IMR-90 (cell line): ENCODE measurements around the gene MYO9B. TPM values are rescaled to one million over a fixed set of nuclear protein-coding genes. Genes with fewer than 3 reads are reported as not detected.

ENCODE experiments used
- ATAC-seq: fragments of 200-7000 bp; cut with Tn5 transposase; 2 replicates; pipeline ENCODE4 v1.9.1; 2020; ENCODE audit warnings: low read depth, mild to moderate bottlenecking, moderate library complexity
- BruUV-seq: library from RNA; stranded (reverse); fragments of 400-500 nt; replicated peaks from 2 replicates; lab custom pipeline; 2021; lab: Mats Ljungman, UMichigan
- CTCF ChIA-PET: fragments of 300-600 bp; formaldehyde crosslinking; extraction: SDS; loops from one replicate; lab custom pipeline; 2021; ENCODE audit warnings: antibody characterized with exemption; lab: Yijun Ruan, JAX
- POLR2A ChIA-PET: fragments of 300-600 bp; sonication (Branson Sonifier 250); formaldehyde crosslinking; loops from one replicate; lab custom pipeline; 2022; ENCODE audit warnings: antibody characterized with exemption; ENCODE audit not compliant: unreplicated experiment; lab: Charles Lee
- DNase-seq: peaks from one replicate; pipeline ENCODE4 v3.0.0; 2013
- H2AFZ ChIP-seq: replicated peaks from 2 replicates; pipeline ENCODE3; 2013; ENCODE audit warnings: low read length, mild to moderate bottlenecking; ENCODE audit not compliant: poor library complexity
- H2AK5ac ChIP-seq: 2 replicates; pipeline ENCODE4 v1.6.1; 2013; ENCODE audit warnings: low read depth, low read length, inconsistent platforms
- H2AK9ac ChIP-seq: replicated peaks from 2 replicates; pipeline ENCODE3; 2013; ENCODE audit warnings: mild to moderate bottlenecking, low read depth, low read length, moderate library complexity; ENCODE audit not compliant: poor library complexity
- H2BK120ac ChIP-seq: 2 replicates; pipeline ENCODE4 v1.6.1; 2013; ENCODE audit warnings: low read depth, low read length, inconsistent platforms
- H2BK15ac ChIP-seq: 3 replicates; pipeline ENCODE4 v1.6.1; 2013; ENCODE audit warnings: low read depth, low read length, inconsistent platforms
- H2BK20ac ChIP-seq: 2 replicates; pipeline ENCODE4 v1.6.1; 2013; ENCODE audit warnings: low read depth, mild to moderate bottlenecking, inconsistent platforms, low read length, moderate library complexity
- H2BK5ac ChIP-seq: 2 replicates; pipeline ENCODE4 v1.6.1; 2013; ENCODE audit warnings: mild to moderate bottlenecking, low read depth, low read length, inconsistent platforms; ENCODE audit not compliant: poor library complexity, severe bottlenecking
- H3K14ac ChIP-seq: replicated peaks from 2 replicates; pipeline ENCODE4 v1.6.1; 2013; ENCODE audit warnings: low read depth, low read length, inconsistent platforms
- H3K18ac ChIP-seq: 2 replicates; pipeline ENCODE4 v1.6.1; 2013; ENCODE audit warnings: low read depth, low read length, control low read depth
- H3K23ac ChIP-seq: 2 replicates; pipeline ENCODE4 v1.6.1; 2013; ENCODE audit warnings: low read depth, low read length, inconsistent platforms
- H3K27ac ChIP-seq: 2 replicates; pipeline ENCODE4 v1.5.1; 2013; ENCODE audit warnings: mild to moderate bottlenecking, control low read depth, low read length; ENCODE audit not compliant: insufficient read depth
- H3K27me3 ChIP-seq: 2 replicates; pipeline ENCODE4 v1.6.1; 2013; ENCODE audit warnings: low read length; ENCODE audit not compliant: control insufficient read depth, insufficient read depth
- H3K36me3 ChIP-seq: 2 replicates; pipeline ENCODE4 v1.6.1; 2013; ENCODE audit warnings: low read length, mixed read lengths; ENCODE audit not compliant: control insufficient read depth, insufficient read depth
- H3K4ac ChIP-seq: 2 replicates; pipeline ENCODE4 v1.6.1; 2013; ENCODE audit warnings: low read depth, low read length, inconsistent platforms
- H3K4me1 ChIP-seq: 2 replicates; pipeline ENCODE4 v1.6.1; 2013; ENCODE audit warnings: low read length, mixed read lengths; ENCODE audit not compliant: control insufficient read depth, insufficient read depth
- H3K4me2 ChIP-seq: 2 replicates; pipeline ENCODE4 v1.6.1; 2013; ENCODE audit warnings: low read depth, mild to moderate bottlenecking, control low read depth, low read length, moderate library complexity
- H3K4me3 ChIP-seq: 2 replicates; pipeline ENCODE4 v1.5.1; 2013; ENCODE audit warnings: low read depth, mild to moderate bottlenecking, control low read depth, low read length, moderate library complexity; ENCODE audit not compliant: insufficient read depth
- H3K56ac ChIP-seq: 2 replicates; pipeline ENCODE4 v1.6.1; 2013; ENCODE audit warnings: low read length, inconsistent platforms; ENCODE audit not compliant: insufficient read depth; ENCODE audit errors: extremely low read depth
- H3K79me1 ChIP-seq, 2 experiments: 2 replicates each; pipeline ENCODE4 v1.6.1; 2013; ENCODE audit warnings: low read length in 2 of 2, inconsistent platforms in 1 of 2, low read depth in 1 of 2
- H3K9ac ChIP-seq: 2 replicates; pipeline ENCODE4 v1.6.1; 2013; ENCODE audit warnings: low read depth, low read length, control low read depth
- H3K9me1 ChIP-seq: 2 replicates; pipeline ENCODE4 v1.6.1; 2013; ENCODE audit warnings: low read length, inconsistent platforms; ENCODE audit not compliant: insufficient read depth
- H3K9me3 ChIP-seq: 2 replicates; pipeline ENCODE4 v1.6.1; 2013; ENCODE audit warnings: low read length; ENCODE audit not compliant: control insufficient read depth, insufficient read depth
- H4K20me1 ChIP-seq: 2 replicates; pipeline ENCODE4 v1.6.1; 2013; ENCODE audit warnings: low read length, inconsistent platforms; ENCODE audit not compliant: insufficient read depth
- H4K5ac ChIP-seq: 2 replicates; pipeline ENCODE4 v1.6.1; 2013; ENCODE audit warnings: mild to moderate bottlenecking, low read depth, low read length, control low read depth
- H4K8ac ChIP-seq, 2 experiments: 2 replicates each; pipeline ENCODE4 v1.6.1; 2013; ENCODE audit warnings: low read depth in 2 of 2, low read length in 2 of 2, control low read depth in 1 of 2, inconsistent platforms in 1 of 2
- H4K91ac ChIP-seq: 2 replicates; pipeline ENCODE4 v1.6.1; 2013; ENCODE audit warnings: low read depth, low read length, inconsistent platforms; ENCODE audit not compliant: insufficient read depth
- BHLHE40 ChIP-seq: fragments of 150-350 bp; IDR thresholded peaks from 2 replicates; pipeline ENCODE4 v1.6.1; 2016; ENCODE audit warnings: mild to moderate bottlenecking, low read depth, low read length
- CEBPB ChIP-seq: IDR thresholded peaks from 2 replicates; pipeline ENCODE4 v1.6.1; 2012; ENCODE audit warnings: low read depth, low read length, improper control_type of control experiment
- CHD1 ChIP-seq: IDR thresholded peaks from 2 replicates; pipeline ENCODE4 v1.6.1; 2012; ENCODE audit warnings: low read depth, low read length, improper control_type of control experiment
- FOS ChIP-seq: fragments of 150-350 bp; IDR thresholded peaks from 2 replicates; pipeline ENCODE4 v1.6.1; 2016; ENCODE audit warnings: low read depth, low read length
- MAFK ChIP-seq: IDR thresholded peaks from 2 replicates; pipeline ENCODE4 v1.6.1; 2012; ENCODE audit warnings: low read depth, low read length, improper control_type of control experiment
- MAZ ChIP-seq: IDR thresholded peaks from 2 replicates; pipeline ENCODE4 v1.6.1; 2012; ENCODE audit warnings: low read depth, mild to moderate bottlenecking, low read length, improper control_type of control experiment, moderate library complexity, borderline replicate concordance
- MXI1 ChIP-seq: IDR thresholded peaks from 2 replicates; pipeline ENCODE4 v1.6.1; 2012; ENCODE audit warnings: low read depth, mild to moderate bottlenecking, low read length, moderate library complexity, borderline replicate concordance
- NFE2L2 ChIP-seq: fragments of 150-350 bp; IDR thresholded peaks from 2 replicates; pipeline ENCODE4 v1.6.1; 2016; ENCODE audit warnings: low read depth, mild to moderate bottlenecking, low read length
- POLR2A ChIP-seq: IDR thresholded peaks from 2 replicates; pipeline ENCODE4 v1.6.1; 2012; ENCODE audit warnings: mild to moderate bottlenecking, low read depth, low read length
- RAD21 ChIP-seq: IDR thresholded peaks from 2 replicates; pipeline ENCODE4 v1.6.1; 2012; ENCODE audit warnings: low read length, improper control_type of control experiment
- RCOR1 ChIP-seq: IDR thresholded peaks from 2 replicates; pipeline ENCODE4 v1.6.1; 2012; ENCODE audit warnings: mild to moderate bottlenecking, low read length, improper control_type of control experiment; ENCODE audit not compliant: insufficient replicate concordance
- RFX5 ChIP-seq: IDR thresholded peaks from 2 replicates; pipeline ENCODE4 v1.8.0; 2012; ENCODE audit warnings: low read depth, mild to moderate bottlenecking, low read length, moderate library complexity
- SMC3 ChIP-seq: fragments of 150-350 bp; IDR thresholded peaks from 2 replicates; pipeline ENCODE4 v1.6.1; 2016; ENCODE audit warnings: low read depth, mild to moderate bottlenecking, antibody characterized with exemption, low read length, moderate library complexity
- WGBS, 2 experiments: methylation state at CpG; one replicate each; pipeline versions ENCODE4 v1.1.5 to v1.1.7; 2013; ENCODE audit warnings: missing lambda C conversion rate in 2 of 2; ENCODE audit not compliant: insufficient read length in 1 of 2; ENCODE audit errors: extremely low coverage in 2 of 2; 5-methylcytosine and 5-hydroxymethylcytosine counted together
- dilution Hi-C: fragments of 300-500 bp; cut with HindIII; formaldehyde crosslinking; loops from one replicate; pipeline ENCODE4 v1.14.3; 2018; ENCODE audit warnings: low sequenced_read_pairs; ENCODE audit not compliant: unreplicated experiment
- in situ Hi-C: fragments of 300-500 bp; cut with MboI; formaldehyde crosslinking; loops from 3 replicates; pipeline ENCODE4 v1.14.3; 2019; ENCODE audit warnings: low sequenced_read_pairs, inconsistent platforms, mixed read lengths
- intact Hi-C: fragments of 100-400 bp; cut with micrococcal nuclease; formaldehyde crosslinking; loops from 2 replicates; pipeline ENCODE4 v1.10.0; 2022
- polyA plus RNA-seq, 3 experiments: library from polyadenylated mRNA; depleted of rRNA; stranded (reverse); fragments of >200 nt; gene quantifications; 2 replicates each; pipeline ENCODE4 v1.2.3, GENCODE V29; 2012; ENCODE audit warnings: low replicate concordance in 1 of 3
- total RNA-seq: library from RNA; depleted of rRNA; stranded (reverse); fragments of >200 nt; gene quantifications from 2 replicates; pipeline ENCODE4 v1.2.3, GENCODE V29; 2012
- TF ChIP-seq, protein P1 (sequence below): conservative IDR thresholded peaks from 2 replicates; pipeline ENCODE4 v1.5.1; 2012; ENCODE audit warnings: mild to moderate bottlenecking, low read depth, low read length, improper control_type of control experiment
- TF ChIP-seq, protein P2 (sequence below): fragments of 150-350 bp; IDR thresholded peaks from 2 replicates; pipeline ENCODE4 v1.6.1; 2016; ENCODE audit warnings: low read depth, mild to moderate bottlenecking, low read length, moderate library complexity, borderline replicate concordance
- TF ChIP-seq, protein P3 (sequence below): fragments of 150-350 bp; IDR thresholded peaks from 2 replicates; pipeline ENCODE4 v1.6.1; 2017; ENCODE audit warnings: mild to moderate bottlenecking, antibody characterized with exemption, low read length, low read depth

MYO9B gene
- total and polyA plus RNA-seq, 2 of the 4 experiments (the other 2 are of a cell fraction), result 61.8 to 77.8 TPM

DNA sequence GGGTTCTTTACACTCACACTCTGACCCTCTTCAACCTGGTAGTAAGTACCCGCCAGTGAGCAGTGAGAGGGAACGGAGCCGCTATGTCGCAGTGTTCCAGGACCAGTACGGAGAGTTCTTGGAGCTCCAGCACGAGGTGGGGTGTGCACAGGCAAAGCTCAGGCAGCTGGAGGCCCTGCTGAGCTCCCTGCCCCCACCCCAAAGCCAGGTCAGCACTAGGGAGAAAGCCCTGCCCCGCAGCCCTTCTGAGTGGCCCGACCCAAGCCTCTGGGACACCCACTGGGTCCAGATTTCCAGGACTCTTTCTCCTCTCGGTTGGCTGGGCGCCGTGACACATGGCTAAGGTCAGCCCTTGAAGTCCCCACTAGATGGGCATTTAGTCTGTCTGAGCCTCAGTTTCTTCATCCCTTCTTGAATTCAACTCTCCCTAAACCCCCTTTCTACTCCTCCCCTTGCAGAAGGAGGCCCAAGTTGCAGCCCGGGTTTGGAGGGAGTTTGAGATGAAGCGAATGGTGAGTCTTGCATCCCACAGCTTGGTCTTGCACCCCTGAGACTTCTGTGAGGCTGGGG lies 152.3 kb downstream of the MYO9B start:
- POLR2A ChIA-PET, result no interaction called here
- Histone ChIP-seq H2AFZ (no peak overlapping the region), H3K23ac (no peak overlapping the region), H2AK5ac (peak overlapping the region; percentile 21; the same call in 1 of the 2 replicates), H3K9me3 (no peaks in the 10 kb centered on the region), H4K5ac (no peak overlapping the region), H3K79me1 (peaks cover 11 to 41% of the 10 kb centered on the region in 2 experiments), H3K9ac (no peak overlapping the region), H3K4ac (no peak overlapping the region), H3K27me3 (no peaks in the 10 kb centered on the region), H3K9me1 (0 out of 2 replicates have a peak, but pooled peaks cover 8% of the 10 kb centered on the region), H2BK120ac (no peak overlapping the region), H4K8ac (no peak overlapping the region), H4K91ac (no peak overlapping the region), H3K36me3 (peaks cover 30% of the 10 kb centered on the region), H4K20me1 (no peaks in the 10 kb centered on the region; the same call in 1 of the 2 replicates), H3K4me2 (no peak overlapping the region), H2BK20ac (no peak overlapping the region), H2AK9ac (no peak overlapping the region), H3K4me1 (peaks cover 3% of the 10 kb centered on the region), H3K18ac (no peak overlapping the region), H2BK15ac (no peak overlapping the region), H3K56ac (no peak overlapping the region), H3K14ac (no peak overlapping the region), H2BK5ac (no peak overlapping the region), H3K27ac (no peak overlapping the region), H3K4me3 (no peak overlapping the region)
- no peak for DNase-seq
- in situ Hi-C loops, result no loop called here
- WGBS, 2 experiments, result 79% methylated on average over 8 of the region's 13 CpGs; no CpG with 5 or more reads in 1 of the 2 experiments
- BruUV-seq, result no TSS peak
- dilution Hi-C loops, result no loop called here
- ATAC-seq, result no peak
- CTCF ChIA-PET, result no interaction called here
- TF ChIP-seq FOS, result no peak
- TF ChIP-seq, protein P1, sequence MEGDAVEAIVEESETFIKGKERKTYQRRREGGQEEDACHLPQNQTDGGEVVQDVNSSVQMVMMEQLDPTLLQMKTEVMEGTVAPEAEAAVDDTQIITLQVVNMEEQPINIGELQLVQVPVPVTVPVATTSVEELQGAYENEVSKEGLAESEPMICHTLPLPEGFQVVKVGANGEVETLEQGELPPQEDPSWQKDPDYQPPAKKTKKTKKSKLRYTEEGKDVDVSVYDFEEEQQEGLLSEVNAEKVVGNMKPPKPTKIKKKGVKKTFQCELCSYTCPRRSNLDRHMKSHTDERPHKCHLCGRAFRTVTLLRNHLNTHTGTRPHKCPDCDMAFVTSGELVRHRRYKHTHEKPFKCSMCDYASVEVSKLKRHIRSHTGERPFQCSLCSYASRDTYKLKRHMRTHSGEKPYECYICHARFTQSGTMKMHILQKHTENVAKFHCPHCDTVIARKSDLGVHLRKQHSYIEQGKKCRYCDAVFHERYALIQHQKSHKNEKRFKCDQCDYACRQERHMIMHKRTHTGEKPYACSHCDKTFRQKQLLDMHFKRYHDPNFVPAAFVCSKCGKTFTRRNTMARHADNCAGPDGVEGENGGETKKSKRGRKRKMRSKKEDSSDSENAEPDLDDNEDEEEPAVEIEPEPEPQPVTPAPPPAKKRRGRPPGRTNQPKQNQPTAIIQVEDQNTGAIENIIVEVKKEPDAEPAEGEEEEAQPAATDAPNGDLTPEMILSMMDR, result no peak
- TF ChIP-seq RAD21, result no peak
- no peak for TF ChIP-seq MAFK
- no peak for TF ChIP-seq NFE2L2
- TF ChIP-seq RCOR1, result no peak
- TF ChIP-seq, protein P2, sequence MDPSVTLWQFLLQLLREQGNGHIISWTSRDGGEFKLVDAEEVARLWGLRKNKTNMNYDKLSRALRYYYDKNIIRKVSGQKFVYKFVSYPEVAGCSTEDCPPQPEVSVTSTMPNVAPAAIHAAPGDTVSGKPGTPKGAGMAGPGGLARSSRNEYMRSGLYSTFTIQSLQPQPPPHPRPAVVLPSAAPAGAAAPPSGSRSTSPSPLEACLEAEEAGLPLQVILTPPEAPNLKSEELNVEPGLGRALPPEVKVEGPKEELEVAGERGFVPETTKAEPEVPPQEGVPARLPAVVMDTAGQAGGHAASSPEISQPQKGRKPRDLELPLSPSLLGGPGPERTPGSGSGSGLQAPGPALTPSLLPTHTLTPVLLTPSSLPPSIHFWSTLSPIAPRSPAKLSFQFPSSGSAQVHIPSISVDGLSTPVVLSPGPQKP, result no peak
- TF ChIP-seq SMC3, result no peak
- TF ChIP-seq MAZ, result no peak
- TF ChIP-seq RFX5, result no peak
- TF ChIP-seq CHD1, result no peak
- TF ChIP-seq CEBPB, result no peak
- TF ChIP-seq POLR2A, result no peak
- TF ChIP-seq BHLHE40, result no peak
- TF ChIP-seq, protein P3, sequence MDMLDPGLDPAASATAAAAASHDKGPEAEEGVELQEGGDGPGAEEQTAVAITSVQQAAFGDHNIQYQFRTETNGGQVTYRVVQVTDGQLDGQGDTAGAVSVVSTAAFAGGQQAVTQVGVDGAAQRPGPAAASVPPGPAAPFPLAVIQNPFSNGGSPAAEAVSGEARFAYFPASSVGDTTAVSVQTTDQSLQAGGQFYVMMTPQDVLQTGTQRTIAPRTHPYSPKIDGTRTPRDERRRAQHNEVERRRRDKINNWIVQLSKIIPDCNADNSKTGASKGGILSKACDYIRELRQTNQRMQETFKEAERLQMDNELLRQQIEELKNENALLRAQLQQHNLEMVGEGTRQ, result no peak
- TF ChIP-seq MXI1, result no peak
- intact Hi-C loops, result no loop called here
